CD4-positive, alpha-beta T cell treated with Interleukin-15 for 4 hours (primary cell): ENCODE results near the gene ZDHHC22.
"Not testable (repeated sequence)": the region's sequence is repeated elsewhere in the genome, so short reads cannot be mapped to it uniquely, and the experiment has no call there.

Experiments used
- DNase-seq: peaks from one replicate; pipeline ENCODE4 v3.0.0-alpha.2; 2020; ENCODE audit warnings: low spot score

The ZDHHC22 gene, protein sequence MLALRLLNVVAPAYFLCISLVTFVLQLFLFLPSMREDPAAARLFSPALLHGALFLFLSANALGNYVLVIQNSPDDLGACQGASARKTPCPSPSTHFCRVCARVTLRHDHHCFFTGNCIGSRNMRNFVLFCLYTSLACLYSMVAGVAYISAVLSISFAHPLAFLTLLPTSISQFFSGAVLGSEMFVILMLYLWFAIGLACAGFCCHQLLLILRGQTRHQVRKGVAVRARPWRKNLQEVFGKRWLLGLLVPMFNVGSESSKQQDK

DNA sequence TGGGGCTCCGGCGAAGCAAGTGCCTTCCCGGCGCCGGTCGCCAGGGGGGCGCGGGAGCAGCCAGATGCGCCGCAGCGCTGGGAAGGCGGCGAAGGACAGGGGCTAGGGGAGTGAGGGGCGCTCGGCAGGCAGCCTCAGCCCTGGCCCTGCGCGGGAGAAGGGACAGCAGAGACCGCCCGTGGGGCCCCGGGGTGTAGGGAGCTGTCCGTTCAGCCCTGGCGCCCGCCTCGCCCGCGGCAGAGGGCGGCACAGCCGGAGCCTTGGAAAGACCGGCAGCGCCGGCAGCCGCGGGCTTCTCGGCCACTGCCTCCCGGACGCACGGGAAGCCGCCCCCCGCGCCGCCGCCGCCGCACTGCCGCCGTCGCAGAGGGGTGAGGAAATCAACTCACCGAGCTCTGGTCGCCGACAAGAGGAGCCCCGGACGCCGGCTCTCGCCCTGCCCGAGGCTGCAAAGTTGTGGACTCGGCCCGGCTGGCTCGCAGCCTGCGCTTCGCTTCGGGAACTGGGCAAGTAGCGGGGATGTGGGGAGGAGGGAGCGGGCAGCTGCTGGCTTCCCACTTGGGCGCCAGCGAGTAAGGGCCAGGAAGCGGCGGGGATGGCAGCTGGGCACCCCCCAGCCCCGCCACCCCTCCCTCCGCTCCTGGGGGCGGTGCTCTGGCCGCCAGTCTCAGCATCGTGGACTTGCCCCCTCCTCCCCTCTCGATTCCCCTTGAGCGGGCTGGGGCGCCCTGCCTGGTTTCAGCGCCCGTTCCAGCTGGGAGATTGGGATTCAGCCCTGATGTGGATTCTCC lies at the start of gene ZDHHC22:
TSS of gene ZDHHC22 (minus strand) at position 578 of the 791 bp plus-strand sequence. CDS start 2,053 bp downstream, outside the sequence.
- no peak for DNase-seq

DNA sequence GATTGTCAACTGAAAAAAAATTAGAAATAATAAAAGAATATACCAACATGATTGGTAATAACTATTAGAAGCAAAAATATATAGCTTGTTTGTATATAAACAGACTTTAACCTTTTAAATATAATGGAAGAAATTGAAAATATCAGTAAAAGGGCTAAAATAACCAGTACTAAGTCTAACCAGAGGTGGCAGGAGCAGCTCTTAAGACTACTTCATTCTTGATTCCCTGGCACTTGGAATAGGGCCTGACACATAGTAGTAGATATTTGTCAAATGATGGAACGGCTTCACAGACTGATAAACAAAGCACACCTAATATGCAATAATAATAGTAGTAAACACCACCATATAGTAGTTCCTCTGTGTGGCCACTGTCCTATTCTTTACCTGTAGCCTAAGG lies 49.4 kb upstream of the ZDHHC22 start:
- no peak for DNase-seq

DNA sequence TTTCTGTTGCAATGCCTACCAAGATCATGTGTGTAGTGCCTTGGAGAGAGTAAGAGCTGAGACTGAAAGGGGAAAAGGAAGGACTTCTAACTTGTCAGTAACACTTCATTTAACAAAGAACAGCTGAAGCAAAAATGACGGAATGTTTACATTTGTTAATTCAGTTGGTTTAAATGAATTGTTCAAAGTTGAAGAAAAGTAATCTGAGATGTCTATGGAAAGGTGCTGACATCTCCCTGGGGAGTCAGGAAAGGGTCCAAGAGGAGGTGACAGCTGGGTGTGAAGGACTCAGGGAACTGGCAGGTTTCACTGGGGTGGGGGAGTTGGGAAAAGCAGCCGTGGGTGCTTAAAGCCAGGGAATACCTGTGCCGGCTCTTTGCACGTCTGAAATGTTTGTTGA lies 47.9 kb upstream of the ZDHHC22 start:
- no peak for DNase-seq

DNA sequence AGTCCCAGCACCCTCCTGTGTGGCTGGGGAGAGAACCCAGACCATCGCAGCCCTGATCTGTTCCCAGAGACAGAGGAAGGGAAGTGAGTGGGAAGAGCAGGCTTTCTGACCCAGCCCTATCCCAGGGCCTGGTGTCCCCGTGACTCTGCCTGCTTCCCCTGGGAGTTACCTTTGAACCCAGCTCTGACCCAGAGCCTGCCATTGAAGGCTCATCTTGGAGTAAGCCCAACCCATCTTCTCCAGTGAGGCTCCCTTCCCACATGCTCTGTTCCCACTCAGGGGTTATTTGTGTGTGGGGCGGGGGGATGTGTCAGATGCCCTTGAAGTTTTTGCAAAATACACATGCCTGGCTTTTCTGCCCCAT lies 46.0 kb upstream of the ZDHHC22 start:
- DNase-seq: no peak

DNA sequence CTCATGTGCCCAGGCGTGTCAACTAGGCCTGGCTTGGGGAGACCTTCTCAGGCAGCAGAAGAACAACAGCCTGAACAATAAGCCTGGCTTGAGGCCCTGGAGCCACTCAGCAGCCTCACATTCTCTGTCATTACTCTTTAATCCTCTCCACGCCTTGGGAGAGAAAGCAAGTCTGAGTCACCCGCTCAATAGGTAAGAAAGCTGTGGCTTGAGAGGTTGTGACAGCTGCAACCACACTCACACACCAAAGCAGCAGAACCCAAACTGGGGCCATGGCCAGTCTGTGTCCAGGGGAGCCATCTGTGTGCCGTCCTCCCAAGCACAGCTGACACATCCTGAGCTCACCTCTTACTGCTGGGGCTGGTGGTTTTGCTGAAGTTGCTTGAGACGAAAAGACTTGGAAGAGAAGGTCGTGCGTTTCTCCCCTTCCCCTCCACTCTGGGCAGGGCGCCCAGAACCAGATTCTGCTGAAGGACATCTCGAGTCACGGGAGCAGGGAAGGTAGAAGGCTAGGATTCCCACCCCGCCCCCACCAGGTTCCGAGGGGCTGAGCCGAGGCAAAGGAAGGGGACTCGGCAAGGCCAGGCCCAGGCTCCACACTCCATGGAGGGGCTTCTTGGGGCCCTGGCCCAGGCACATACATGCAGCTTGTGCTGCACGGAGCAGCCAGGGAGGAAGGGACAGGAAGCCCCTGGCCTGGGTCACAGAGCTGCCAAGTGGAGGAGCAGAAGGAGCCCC lies 45.5 kb upstream of the ZDHHC22 start:
- no peak for DNase-seq

DNA sequence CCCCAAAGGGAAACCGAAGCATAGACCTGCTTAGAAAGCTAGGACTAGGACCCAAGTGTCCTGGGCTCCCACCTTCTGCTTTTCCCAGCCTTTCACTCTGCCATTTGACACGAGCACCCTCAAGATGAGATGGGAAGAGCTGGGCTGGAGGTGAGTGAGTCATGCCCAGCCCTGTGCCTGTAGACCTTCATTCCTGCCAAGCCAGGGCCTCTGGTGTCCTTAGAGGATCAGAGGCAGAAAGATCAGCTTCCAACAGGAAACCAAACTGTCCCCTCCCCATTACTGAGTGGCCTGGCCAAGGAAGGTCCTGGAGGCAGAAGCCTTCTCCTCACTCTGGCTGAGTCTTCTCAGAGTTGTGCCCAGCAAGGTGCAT lies 43.5 kb upstream of the ZDHHC22 start:
- no peak for DNase-seq

DNA sequence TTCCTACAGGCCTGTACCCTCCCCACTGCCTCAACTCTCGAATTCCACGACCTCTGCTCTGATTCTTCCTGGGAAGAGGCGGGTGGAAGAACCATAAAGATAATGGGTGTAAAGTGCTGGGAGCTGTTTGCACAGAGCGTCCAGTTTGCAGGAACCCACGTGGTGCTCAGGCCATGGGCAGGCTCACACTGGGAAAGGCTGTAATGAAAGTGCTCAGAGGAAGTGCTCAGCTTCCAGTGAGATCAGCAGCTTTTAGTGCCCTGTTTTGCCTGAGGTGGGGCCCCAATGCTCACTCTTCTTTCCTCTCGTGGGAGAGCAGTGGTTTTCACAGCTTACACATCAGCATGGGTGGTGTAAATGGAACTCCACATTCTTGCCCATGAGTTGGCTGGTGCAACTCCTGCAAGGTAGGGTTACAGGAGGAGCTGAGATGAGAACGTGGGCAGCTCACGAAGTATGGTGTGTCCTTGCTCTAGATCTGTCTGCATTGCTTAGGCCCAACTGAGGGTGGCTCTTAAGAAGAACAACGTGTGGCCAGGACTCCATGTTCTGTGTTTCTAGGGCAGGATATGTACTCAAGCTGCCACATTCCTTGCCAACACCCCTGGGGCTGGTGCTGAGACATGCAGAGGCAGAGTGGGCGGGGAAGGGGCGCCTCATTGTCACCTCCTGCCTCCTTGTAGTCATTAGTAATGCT lies 43.0 kb upstream of the ZDHHC22 start:
- DNase-seq: no peak

DNA sequence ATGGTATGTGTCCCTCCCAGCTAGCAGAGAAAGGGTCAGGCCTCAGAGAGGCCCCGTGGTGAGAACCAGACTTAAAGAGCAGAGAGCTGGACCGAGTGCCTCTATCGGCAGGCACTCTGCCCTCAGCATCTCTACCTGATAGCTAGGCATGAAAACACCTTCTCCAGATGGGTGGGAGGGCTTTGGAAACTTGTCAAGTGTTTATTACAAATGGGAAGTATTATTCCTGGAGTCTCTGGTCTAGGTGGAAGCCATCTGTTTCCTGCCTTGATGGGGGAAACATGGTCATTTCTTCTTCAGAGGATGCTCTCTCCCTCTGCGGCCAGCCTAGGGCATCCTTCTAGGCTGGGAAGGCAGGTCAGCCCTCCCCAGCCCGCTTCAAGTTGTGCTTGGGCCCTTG lies 42.3 kb upstream of the ZDHHC22 start:
- DNase-seq: no peak

DNA sequence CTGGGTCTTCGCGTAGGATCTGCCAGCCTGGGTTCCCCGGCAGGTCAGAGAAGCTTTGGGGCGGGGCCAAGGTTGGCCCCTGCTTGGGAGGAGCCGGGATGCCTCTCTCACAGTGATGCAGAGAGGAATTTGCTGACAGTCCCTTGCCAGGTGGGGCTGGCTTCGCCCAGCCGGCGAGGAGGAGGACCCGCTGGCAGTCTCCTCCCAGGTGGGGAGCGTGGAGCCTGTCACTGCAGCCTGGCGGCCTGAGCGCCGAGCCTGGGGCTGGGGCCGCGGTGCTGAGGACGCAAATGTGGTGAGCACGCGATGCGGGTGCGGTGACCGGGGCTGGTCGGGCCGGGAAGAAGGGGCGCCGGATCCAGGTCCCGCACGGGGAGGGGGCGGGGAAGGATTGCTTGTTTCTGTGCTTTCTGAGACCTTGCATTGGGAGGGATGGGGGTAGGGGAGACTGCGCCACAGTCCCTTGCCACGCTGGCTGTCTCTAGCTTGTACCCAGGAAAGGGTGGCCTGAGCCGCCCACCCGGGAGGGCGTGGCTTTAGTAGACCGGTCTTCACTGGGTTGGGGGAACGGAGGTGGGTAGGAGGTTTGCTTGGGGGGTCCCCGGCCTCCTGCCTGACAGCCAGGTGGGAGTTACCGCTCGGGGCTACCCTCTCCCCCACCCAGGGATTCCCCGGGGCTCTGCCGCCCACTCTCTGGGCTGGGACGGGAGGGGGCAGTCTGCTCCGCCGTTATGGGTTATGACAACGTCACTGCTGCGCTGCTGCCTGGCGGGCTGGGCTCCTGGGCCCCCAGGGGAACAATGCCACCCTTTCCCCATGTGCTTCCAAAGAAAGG lies 40.2 kb upstream of the ZDHHC22 start, which contains the start of gene TMEM63C:
TSS of gene TMEM63C (plus strand) at position 196 of the 835 bp plus-strand sequence. CDS start 37,016 bp downstream, outside the sequence.
- DNase-seq: peak; percentile 49

DNA sequence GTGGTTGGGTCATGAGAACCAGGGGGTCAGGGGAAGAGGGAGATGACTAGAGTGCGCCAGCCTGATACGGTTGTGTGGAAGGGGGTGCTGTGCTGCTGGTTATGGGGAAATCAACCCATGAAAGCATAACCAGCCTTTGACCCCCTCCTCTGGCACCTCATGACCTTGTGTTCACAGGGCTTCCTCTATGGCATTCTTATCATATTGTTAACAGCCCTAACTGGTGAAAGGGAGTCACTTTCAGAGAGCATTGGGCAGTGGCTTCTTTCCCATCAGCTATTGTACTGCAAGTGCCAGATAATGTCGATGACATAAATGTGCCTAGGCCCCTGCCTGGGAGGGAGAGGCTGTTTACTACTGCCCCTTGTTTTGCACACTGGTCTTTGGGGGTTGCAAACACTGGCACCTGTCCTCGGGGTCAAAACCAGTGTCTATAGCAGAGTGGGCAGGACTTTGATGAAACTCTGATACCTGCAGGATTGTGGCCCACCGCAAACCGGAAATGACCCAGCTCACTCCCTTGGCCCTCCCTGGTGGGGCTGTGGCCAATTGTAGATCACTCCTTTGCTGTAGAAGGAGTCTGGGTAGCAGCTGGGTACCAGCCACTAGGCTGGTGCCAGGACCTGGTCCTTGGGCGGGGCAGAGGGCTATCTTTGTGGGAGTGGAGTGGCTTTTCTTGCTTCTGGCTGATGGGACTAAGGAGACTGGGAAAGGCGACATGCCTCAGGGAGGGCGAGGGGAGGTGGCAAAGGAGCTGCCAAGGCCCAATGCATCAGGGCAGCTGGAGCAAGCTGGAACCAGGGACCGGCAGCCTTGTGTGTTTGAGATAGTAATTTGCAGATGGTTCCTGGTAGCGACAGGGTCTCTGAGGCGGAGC lies 39.4 kb upstream of the ZDHHC22 start:
- DNase-seq: no peak

DNA sequence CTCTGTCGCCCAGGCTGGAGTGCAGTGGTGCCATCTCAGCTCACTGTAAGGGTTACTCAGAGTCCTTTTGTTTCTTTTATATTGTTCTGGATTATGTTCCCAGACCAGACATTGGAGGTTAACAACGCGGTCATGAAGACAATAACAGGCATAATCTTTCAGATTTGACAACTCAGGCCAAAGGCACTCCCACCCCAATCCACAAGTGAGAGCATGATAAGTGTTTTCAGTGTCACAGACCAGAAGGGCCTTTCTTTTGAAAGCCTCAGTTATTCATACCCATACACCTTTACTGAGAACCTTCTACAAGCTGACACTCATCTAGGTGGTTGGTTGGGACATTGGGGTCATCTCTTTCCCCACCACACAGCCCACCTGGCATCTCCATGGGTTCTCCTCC lies 37.1 kb upstream of the ZDHHC22 start:
- DNase-seq: no peak

DNA sequence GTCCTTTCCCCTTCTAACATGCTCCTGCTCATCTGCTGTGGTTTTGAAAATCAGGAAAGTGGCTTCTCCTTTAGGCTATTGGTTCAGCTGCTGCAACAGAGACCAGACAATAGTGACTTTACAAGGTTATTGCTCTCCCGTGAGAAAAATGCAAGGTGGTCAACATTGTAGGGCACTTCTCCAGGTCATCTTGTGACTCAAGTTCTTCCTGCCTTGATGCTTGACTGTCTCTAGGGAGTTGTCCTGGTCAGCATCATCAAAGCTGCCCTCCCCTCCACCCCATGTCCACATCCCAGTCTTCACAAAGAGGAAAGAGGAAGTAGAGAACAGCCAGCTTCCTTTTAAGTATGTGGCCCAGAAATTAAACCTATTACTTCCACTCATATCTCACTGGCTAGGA lies 36.1 kb upstream of the ZDHHC22 start:
- no peak for DNase-seq

DNA sequence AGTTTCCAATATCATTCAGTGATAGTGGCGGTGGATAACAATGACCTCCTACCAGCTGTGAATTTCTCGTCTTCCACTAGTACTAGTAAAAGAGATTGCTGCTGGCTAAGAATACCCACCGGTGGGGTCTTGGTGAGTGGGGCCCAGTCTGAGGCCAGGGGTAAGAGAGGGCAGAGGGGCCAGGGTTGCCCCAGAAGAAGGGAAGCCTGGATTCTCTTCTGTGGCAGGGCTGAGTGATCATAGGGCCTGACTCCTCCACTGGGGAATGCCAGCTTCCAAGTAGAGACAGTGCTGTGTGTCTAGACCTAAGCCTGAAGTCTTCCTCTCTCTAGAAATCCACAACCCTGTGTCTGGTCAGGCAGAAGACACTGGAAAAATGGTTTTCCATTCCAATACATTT lies 34.3 kb upstream of the ZDHHC22 start:
- DNase-seq: no peak

DNA sequence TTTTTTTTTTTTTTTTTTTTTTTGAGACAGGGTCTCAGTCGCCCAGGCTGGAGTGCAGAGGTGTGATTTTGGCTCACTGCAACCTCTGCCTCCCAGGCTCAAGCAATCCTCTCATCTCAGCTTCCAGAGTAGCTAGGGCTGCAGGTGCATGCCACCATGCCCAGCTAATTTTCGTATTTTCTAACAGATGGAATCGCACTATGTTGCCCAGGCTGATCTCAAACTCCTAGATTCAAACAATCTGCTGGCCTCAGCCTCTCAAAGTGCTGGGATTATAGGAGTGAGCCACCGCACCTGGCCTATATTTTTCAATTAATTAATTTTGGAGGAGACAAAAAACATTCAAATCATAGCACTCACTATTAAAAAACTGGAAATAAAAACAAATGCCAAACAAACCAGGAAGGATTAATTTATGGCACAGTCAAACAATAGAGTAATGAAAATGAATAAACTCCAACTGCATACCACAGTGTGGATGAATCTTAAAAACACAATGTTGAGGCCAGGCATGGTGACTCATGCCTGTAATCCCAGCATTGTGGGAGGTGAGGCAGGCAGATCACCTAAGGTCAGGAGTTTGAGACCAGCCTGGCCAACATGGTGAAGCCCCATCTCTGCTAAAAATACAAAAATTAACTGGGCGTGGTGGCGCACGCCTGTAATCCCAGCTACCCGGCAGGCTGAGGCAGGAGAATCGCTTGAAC lies 32.5 kb upstream of the ZDHHC22 start:
- DNase-seq: not testable (repeated sequence)

DNA sequence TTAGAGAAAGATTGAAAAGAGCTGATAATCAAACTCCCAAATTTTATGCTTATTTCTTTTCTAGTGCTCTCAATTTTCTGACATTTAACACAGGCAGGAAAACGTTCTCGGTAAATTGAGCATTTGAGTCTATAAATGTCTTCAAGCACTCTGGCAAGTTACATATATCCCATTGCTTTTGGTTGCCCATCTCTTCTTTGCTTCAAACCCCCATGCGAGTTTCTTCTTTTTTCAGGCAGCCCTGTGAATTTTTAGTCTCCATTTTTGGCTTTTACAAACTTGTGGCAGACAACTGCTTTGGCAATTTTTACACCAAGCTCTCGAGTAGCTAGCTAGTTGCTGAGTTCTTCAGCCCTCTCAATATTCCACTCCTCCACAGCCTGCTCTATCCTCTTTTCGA lies 31.3 kb upstream of the ZDHHC22 start:
- DNase-seq: no peak

DNA sequence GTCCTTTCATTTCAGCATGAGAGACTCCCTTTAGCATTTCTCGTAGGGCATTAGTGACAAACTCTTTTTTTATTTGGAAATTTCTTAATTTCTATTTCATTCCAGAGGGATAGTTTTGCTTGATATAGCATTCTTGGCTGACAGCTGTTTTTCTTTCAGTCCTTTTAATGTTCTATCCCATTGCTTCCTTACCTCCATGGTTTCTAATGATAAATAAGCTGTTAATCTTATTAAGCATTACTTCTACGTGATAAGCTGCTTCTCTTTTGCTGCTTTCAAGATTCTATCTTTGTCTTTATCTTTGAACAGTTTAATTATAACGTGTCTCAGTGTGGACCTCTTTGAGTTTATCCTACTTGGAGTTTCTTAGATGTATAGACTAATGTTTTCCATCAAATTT lies 28.5 kb upstream of the ZDHHC22 start:
- no peak for DNase-seq

DNA sequence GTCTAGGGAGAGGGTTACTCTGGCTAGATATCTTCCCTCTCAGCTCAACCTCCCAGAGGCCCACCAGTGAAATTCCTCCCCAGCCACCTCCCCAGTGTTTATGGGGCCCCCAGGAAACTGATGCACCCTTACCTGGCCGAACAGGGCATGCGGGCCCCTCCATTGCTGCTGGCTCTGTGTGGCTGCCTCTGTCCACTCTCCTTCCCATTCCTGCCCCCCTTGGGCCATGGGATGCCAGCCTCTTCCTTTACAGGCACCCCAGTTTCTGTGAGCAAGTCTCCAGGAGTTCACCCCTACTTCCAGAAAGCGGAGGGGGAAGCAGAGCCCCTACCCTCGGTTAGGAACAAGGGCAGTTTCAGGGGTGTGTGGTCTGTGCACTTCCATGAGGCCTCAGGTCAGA lies 19.4 kb upstream of the ZDHHC22 start:
- no peak for DNase-seq

DNA sequence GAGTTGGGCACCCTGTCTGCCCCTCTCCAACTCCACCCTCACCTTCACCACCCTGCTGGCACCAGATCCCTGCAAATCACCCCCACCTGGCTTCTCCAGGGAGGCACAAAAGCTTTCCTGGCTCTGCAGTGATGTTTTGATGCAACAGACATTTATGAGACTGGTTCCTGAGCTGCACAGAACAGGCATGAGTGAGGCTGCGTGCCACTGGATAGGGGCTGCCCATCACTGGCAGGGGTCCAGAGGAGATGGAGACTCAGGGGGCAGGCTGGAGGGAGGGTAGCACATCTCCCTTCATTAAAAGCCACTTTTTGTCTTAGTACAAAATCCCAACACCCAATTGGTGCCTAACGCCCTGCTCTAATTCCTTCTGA lies 17.3 kb upstream of the ZDHHC22 start:
- no peak for DNase-seq

DNA sequence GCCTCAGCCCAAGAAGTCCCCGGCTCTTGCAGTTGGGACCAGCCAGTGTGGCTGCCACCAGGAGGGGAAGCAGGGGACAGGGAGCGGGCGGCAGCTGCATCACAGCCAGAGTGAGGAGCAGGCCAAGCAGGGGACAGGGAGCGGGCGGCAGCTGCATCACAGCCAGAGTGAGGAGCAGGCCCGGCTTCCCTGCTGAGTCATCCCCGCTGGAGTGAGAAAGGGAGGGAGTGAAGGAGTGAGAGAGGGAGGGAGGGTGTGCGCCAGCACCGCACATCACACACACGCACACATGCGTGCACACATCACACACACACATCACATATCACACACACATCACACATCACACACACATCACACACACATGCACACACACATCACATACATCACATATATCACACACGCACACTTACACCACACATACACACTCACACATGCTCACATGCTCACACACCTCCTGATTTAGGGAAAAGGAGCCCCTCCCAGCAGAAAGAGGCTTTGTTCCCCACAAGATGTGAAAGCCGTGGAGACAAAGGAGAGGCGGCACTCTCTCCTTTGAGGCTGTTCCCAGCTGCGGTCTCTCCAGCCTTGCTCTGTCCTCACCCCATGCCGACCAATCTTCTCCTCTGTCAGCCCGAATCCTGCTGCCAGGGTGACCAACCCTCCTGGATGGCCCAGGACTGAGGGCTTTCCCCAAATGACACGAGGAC lies 16.7 kb upstream of the ZDHHC22 start:
- no peak for DNase-seq
